Measurements from ENCODE around the gene CEP126.

DNA sequence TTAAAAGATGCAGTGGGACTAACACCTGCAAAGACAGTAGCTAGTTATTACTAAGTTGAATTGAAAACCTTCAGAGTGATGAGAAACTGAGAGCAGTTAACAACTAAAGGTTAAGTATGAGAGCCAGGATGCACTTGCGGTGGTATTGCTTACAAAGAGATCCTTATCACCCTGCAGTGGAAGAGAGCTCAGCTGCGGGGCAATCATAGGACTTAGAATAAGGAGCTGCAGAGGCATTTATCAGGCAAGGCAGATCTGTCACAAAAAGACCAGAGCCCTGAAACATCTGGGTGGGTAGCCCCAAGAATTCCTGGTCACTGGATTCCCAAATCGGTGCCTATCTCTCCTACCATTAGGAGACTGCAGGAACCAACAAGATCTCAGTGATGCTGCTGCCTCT is 98.1 kb downstream of the CEP126 start:
- TF ChIP-seq, protein P1, sequence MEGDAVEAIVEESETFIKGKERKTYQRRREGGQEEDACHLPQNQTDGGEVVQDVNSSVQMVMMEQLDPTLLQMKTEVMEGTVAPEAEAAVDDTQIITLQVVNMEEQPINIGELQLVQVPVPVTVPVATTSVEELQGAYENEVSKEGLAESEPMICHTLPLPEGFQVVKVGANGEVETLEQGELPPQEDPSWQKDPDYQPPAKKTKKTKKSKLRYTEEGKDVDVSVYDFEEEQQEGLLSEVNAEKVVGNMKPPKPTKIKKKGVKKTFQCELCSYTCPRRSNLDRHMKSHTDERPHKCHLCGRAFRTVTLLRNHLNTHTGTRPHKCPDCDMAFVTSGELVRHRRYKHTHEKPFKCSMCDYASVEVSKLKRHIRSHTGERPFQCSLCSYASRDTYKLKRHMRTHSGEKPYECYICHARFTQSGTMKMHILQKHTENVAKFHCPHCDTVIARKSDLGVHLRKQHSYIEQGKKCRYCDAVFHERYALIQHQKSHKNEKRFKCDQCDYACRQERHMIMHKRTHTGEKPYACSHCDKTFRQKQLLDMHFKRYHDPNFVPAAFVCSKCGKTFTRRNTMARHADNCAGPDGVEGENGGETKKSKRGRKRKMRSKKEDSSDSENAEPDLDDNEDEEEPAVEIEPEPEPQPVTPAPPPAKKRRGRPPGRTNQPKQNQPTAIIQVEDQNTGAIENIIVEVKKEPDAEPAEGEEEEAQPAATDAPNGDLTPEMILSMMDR (IDR thresholded peaks at IDR 0.05), result no peak
- TF ChIP-seq POLR2A (IDR thresholded peaks at IDR 0.05), result no peak
